Right atrium auricular region (tissue), 2 donors: ENCODE results near the gene KIF14. TPM values are rescaled to one million over a fixed set of nuclear protein-coding genes. Genes with fewer than 3 reads are reported as not detected.

Source experiments
- DNase-seq: peaks from one replicate; pipeline ENCODE4 v3.0.0-alpha.2; 2019; ENCODE audit warnings: low spot score
- H3K27ac ChIP-seq, 2 donors: fragments of 200-600 bp; sonication (generic); 1 replicate in 1 of 2; 2 replicates in 1 of 2; pipeline ENCODE4 v1.5.1; 2016 to 2019
- H3K27me3 ChIP-seq, 2 donors: fragments of 200-600 bp; sonication (generic); one replicate each; pipeline versions ENCODE4 v1.5.1 to v1.6.0; 2017 to 2019
- H3K36me3 ChIP-seq: fragments of 200-600 bp; sonication (generic); one replicate; pipeline ENCODE4 v1.5.1; 2016
- H3K4me1 ChIP-seq, 2 donors: fragments of 200-600 bp; sonication (generic); one replicate each; pipeline versions ENCODE4 v1.5.1 to v1.6.0; 2017 to 2019
- H3K4me3 ChIP-seq, 2 donors: fragments of 200-600 bp; sonication (generic); 1 replicate in 1 of 2; 2 replicates in 1 of 2; pipeline ENCODE4 v1.5.1; 2017 to 2019; ENCODE audit warnings: mild to moderate bottlenecking in 1 of 2, moderate library complexity in 1 of 2
- H3K9me3 ChIP-seq, 2 donors: fragments of 200-600 bp; sonication (generic); one replicate each; pipeline ENCODE4 v1.5.1; 2019
- total RNA-seq, 2 donors: library from RNA; depleted of rRNA; stranded (reverse); fragments of >200 nt; gene quantifications; one replicate each; pipeline ENCODE4 v1.1.0, GENCODE V29; 2016
- TF ChIP-seq, protein P1 (sequence below), 2 donors: fragments of 200-600 bp; sonication (generic); IDR thresholded peaks; one replicate each; pipeline ENCODE4 v1.5.1; 2019; ENCODE audit warnings: antibody characterized with exemption in 2 of 2

The KIF14 gene
- total RNA-seq, 2 donors from 2014 or later, result 0.41 TPM; not detected in 1

DNA sequence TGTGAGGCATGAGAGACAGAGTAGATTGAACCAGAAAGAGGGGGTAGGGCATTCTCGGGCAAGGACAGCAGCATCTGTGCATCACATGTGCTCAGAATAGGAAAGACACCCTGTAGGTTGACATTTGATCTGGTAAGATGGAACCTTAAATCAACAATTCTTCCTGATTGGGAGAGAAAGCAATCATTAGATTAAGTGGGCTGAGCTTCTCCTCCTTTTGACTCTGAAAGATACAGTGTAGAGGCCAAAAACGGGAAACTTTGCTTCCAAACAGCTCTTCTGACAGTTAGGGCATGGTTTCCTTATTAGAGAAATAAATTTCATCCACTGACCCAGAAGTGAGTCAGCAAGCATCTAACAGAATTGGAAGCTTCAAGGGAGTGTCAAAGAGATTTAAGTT is 9.7 kb downstream of the KIF14 start:
- no peaks in the 10 kb centered on the region for H3K4me1 ChIP-seq
- H3K36me3 ChIP-seq, result no peaks in the 10 kb centered on the region
- H3K27me3 ChIP-seq, result no peaks in the 10 kb centered on the region
- no peak overlapping the region for H3K27ac ChIP-seq
- TF ChIP-seq, protein P1, sequence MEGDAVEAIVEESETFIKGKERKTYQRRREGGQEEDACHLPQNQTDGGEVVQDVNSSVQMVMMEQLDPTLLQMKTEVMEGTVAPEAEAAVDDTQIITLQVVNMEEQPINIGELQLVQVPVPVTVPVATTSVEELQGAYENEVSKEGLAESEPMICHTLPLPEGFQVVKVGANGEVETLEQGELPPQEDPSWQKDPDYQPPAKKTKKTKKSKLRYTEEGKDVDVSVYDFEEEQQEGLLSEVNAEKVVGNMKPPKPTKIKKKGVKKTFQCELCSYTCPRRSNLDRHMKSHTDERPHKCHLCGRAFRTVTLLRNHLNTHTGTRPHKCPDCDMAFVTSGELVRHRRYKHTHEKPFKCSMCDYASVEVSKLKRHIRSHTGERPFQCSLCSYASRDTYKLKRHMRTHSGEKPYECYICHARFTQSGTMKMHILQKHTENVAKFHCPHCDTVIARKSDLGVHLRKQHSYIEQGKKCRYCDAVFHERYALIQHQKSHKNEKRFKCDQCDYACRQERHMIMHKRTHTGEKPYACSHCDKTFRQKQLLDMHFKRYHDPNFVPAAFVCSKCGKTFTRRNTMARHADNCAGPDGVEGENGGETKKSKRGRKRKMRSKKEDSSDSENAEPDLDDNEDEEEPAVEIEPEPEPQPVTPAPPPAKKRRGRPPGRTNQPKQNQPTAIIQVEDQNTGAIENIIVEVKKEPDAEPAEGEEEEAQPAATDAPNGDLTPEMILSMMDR (IDR thresholded peaks at IDR 0.05), result no peak
- H3K4me3 ChIP-seq, result no peak overlapping the region
- DNase-seq, result no peak
- H3K9me3 ChIP-seq, result no peaks in the 10 kb centered on the region

DNA sequence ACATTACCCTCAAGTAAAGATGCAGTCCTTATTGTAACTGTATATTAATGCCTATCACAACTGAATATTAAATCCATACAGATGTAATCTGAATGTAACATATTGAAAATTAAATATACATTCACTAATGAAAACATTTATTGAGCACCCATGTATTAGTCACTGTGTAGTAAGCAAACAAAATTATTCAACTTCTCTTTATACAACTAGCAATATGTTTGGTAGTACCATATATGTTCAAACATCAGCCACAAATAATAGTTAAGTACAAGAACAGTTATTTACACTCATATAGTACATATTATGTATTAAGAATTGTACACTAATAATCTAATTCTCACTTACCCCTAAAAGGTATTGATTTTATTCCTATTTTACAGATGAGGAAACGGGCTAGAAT is 17.9 kb downstream of the KIF14 start:
- Histone ChIP-seq H3K27ac (no peak overlapping the region), H3K9me3 (no peaks in the 10 kb centered on the region), H3K27me3 (no peaks in the 10 kb centered on the region), H3K36me3 (no peaks in the 10 kb centered on the region), H3K4me3 (no peak overlapping the region), H3K4me1 (no peaks in the 10 kb centered on the region)
- TF ChIP-seq, protein P1 (IDR thresholded peaks at IDR 0.05), result no peak
- no peak for DNase-seq

DNA sequence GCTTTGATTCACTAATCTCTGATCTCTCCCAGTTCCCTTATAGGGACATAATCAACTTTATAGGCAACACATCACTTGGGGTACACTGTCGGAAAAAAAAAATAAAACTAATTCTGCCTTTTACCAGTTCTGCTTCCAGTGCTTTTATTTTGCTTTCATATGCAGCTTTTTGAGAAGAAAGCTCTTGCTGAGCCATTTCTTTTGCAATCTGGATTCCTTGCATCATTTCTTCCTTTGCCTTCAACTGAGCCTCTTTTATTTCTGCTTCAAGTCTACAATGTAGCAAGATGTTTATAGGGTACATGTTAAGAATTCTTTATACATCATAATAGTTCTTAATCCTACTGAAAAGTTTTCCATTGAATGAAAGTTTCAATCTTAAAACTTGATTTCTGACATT is 30.6 kb downstream of the KIF14 start:
- Histone ChIP-seq H3K4me1 (no peaks in the 10 kb centered on the region), H3K9me3 (no peaks in the 10 kb centered on the region), H3K36me3 (no peaks in the 10 kb centered on the region), H3K27me3 (no peaks in the 10 kb centered on the region), H3K27ac (no peak overlapping the region), H3K4me3 (no peak overlapping the region)
- TF ChIP-seq, protein P1 (IDR thresholded peaks at IDR 0.05), result no peak
- DNase-seq, result no peak

DNA sequence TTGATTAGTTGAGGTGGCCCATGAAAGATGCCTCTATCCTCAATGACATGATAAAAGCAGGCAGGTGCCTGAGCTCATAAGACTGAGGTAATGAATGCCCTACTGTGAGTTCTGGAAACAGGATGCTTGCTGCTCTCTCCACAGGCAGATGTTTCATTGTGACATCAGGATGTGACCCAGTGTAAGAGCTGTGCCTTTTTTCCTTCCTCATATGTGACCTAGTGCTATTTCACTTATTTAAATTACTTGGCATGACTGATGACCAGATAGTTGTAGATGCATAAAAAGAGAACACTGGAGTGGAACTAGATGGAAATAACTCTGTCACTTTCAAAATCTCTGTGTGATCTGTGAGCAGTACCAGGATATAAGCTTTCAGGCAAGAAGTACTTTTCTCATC is 31.9 kb downstream of the KIF14 start:
- DNase-seq, result no peak
- TF ChIP-seq, protein P1 (IDR thresholded peaks at IDR 0.05), result no peak
- H3K27ac ChIP-seq, result no peak overlapping the region

DNA sequence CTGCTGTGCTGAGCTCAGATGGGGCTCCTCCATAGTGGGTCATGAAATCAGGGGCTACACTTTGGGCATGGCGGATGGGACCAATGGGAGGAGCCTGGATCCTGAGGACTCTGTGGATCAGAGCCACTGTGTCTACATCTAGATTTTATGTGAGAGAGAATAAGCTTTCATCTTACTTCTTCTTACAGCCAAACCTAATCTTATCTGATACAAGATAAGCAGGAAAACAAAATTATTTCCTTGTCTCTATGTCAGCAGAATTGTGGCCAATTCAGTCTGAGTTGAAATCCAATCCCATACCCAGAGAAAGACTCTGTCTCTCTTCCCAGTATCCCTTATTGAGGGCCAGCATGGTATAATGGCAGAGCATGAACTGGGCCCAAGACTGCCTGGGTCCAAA is 56.2 kb downstream of the KIF14 start:
- H3K36me3 ChIP-seq, result no peaks in the 10 kb centered on the region
- H3K27ac ChIP-seq, result no peak overlapping the region

More for the DNA sequence above, 31.9 kb downstream of the KIF14 start:
- H3K36me3 ChIP-seq, result no peaks in the 10 kb centered on the region
- H3K27me3 ChIP-seq, result no peaks in the 10 kb centered on the region
- H3K4me1 ChIP-seq, result no peaks in the 10 kb centered on the region
- H3K9me3 ChIP-seq, result no peaks in the 10 kb centered on the region
- H3K4me3 ChIP-seq, result no peak overlapping the region

DNA sequence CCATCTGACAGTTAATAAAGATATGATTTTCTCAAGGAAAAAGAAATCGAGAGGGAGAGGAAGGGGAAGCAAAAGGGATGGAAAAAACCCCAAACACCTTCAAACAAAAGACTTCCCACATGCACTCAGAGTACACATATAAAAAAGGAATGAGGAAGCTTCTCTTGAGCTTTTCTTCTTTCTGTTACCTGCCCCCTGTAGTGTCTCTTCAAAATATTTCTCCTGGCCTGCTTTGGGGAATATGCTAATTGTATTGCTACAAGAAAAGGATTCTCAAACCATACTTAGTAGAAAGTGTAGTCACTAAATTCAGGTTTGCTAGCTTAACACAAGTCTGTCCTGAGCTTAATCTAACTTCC is 58.7 kb downstream of the KIF14 start:
- Histone ChIP-seq H3K4me3 (no peak overlapping the region), H3K4me1 (no peaks in the 10 kb centered on the region), H3K27me3 (no peaks in the 10 kb centered on the region), H3K27ac (no peak overlapping the region), H3K9me3 (no peaks in the 10 kb centered on the region), H3K36me3 (no peaks in the 10 kb centered on the region)
- TF ChIP-seq, protein P1 (IDR thresholded peaks at IDR 0.05), result no peak
- no peak for DNase-seq

More for the DNA sequence above, 56.2 kb downstream of the KIF14 start:
- no peak for DNase-seq
- Histone ChIP-seq H3K4me1 (no peaks in the 10 kb centered on the region), H3K9me3 (no peaks in the 10 kb centered on the region), H3K4me3 (no peak overlapping the region), H3K27me3 (no peaks in the 10 kb centered on the region)
- TF ChIP-seq, protein P1 (IDR thresholded peaks at IDR 0.05), result no peak
